Activated CD4-positive, alpha-beta T cell treated with anti-CD3 and anti-CD28 coated beads, Interleukin-10, Interleukin-2, amounts not matched to agents 100 ng/mL and 50 ng/mL, durations not matched to agents 16 hours and 8 hours (primary cell): ENCODE measurements around the gene LNPEP.

ENCODE experiments used
- DNase-seq: peaks from one replicate; pipeline ENCODE4 v3.0.0-alpha.2; 2020

LNPEP gene

GRCh38 chr5:96963267-96963666 lies 27.4 kb downstream of the LNPEP start:
- DNase-seq: peak; percentile 47

- DNase-seq: no peak
Measured at GRCh38 chr5:96966801-96967200, 30.9 kb downstream of the LNPEP start.

GRCh38 chr5:96967400-96967799 lies 31.5 kb downstream of the LNPEP start:
- no peak for DNase-seq

GRCh38 chr5:96968074-96968473 lies 32.2 kb downstream of the LNPEP start:
- DNase-seq: no peak

- DNase-seq: no peak
Measured at GRCh38 chr5:96968614-96969013, 32.7 kb downstream of the LNPEP start.

- DNase-seq: no peak
Measured at GRCh38 chr5:96969366-96969765, 33.5 kb downstream of the LNPEP start.

GRCh38 chr5:96972599-96973334 lies 36.9 kb downstream of the LNPEP start:
- DNase-seq: no peak

GRCh38 chr5:96973532-96974401 lies 37.9 kb downstream of the LNPEP start:
- DNase-seq: no peak

GRCh38 chr5:96975656-96976055 lies 39.8 kb downstream of the LNPEP start:
- DNase-seq: no peak

GRCh38 chr5:96977228-96977627 lies 41.3 kb downstream of the LNPEP start:
- no peak for DNase-seq

- no peak for DNase-seq
Measured at GRCh38 chr5:96978812-96979449, 43.1 kb downstream of the LNPEP start.

- no peak for DNase-seq
Measured at GRCh38 chr5:96984506-96985192, 48.8 kb downstream of the LNPEP start.

- no peak for DNase-seq
Measured at GRCh38 chr5:96986450-96986849, 50.6 kb downstream of the LNPEP start.

GRCh38 chr5:96990102-96990501 lies 54.2 kb downstream of the LNPEP start:
- no peak for DNase-seq

GRCh38 chr5:96991708-96992107 lies 55.8 kb downstream of the LNPEP start:
- no peak for DNase-seq

- no peak for DNase-seq
Measured at GRCh38 chr5:96993760-96994159, 57.9 kb downstream of the LNPEP start.

GRCh38 chr5:96994493-96994892 lies 58.6 kb downstream of the LNPEP start:
- DNase-seq: no peak

- DNase-seq: no peak
Measured at GRCh38 chr5:96995419-96995818, 59.5 kb downstream of the LNPEP start.

- DNase-seq: peak; percentile 48
Measured at GRCh38 chr5:96997265-96997859, 61.5 kb downstream of the LNPEP start.

GRCh38 chr5:96999856-97000255 lies 64.0 kb downstream of the LNPEP start:
- no peak for DNase-seq

GRCh38 chr5:97000391-97000790 lies 64.5 kb downstream of the LNPEP start:
- DNase-seq: no peak

- DNase-seq: no peak
Measured at GRCh38 chr5:97002983-97003382, 67.1 kb downstream of the LNPEP start.
